Esophagus muscularis mucosa (tissue), 4 donors: ENCODE measurements around the gene ISY1. TPM values are rescaled to one million over a fixed set of nuclear protein-coding genes. Genes with fewer than 3 reads are reported as not detected.

Experiments used
- DNase-seq: peaks from one replicate; pipeline ENCODE4 v3.0.0-alpha.2; 2017; ENCODE audit errors: extremely low spot score
- H3K27ac ChIP-seq, 4 donors: fragments of 200-600 bp; sonication (generic); replicated peaks in 1 of 4; 1 replicate in 3 of 4; 2 replicates in 1 of 4; pipeline ENCODE4 v1.5.1; 2016 to 2019; ENCODE audit warnings: mild to moderate bottlenecking in 1 of 4
- H3K27me3 ChIP-seq, 4 donors: fragments of 200-600 bp; sonication (generic); one replicate each; pipeline versions ENCODE4 v1.5.1 to v1.6.0; 2016 to 2019
- H3K36me3 ChIP-seq, 4 donors: fragments of 200-600 bp; sonication (generic); one replicate each; pipeline ENCODE4 v1.5.1; 2016 to 2019
- H3K4me1 ChIP-seq, 4 donors: fragments of 200-600 bp; sonication (generic); one replicate each; pipeline ENCODE4 v1.5.1; 2016 to 2019
- H3K4me3 ChIP-seq, 4 donors: fragments of 200-600 bp; sonication (generic); 1 replicate in 2 of 4; 2 replicates in 2 of 4; pipeline ENCODE4 v1.5.1; 2016 to 2019; ENCODE audit warnings: mild to moderate bottlenecking in 4 of 4, moderate library complexity in 1 of 4
- H3K9me3 ChIP-seq, 4 donors: fragments of 200-600 bp; sonication (generic); 1 replicate in 3 of 4; 2 replicates in 1 of 4; pipeline ENCODE4 v1.5.1; 2016 to 2019
- EP300 ChIP-seq: sonication (generic); formaldehyde crosslinking; IDR thresholded peaks from one replicate; pipeline ENCODE4 v1.6.1; 2017; ENCODE audit warnings: antibody characterized with exemption
- POLR2A ChIP-seq: fragments of 450-650 bp; IDR thresholded peaks from one replicate; pipeline ENCODE4 v1.6.1; 2017; ENCODE audit warnings: antibody characterized with exemption, moderate library complexity, mild to moderate bottlenecking, low read depth
- POLR2AphosphoS5 ChIP-seq, 2 donors: sonication (generic); formaldehyde crosslinking; IDR thresholded peaks; one replicate each; pipeline ENCODE4 v1.6.1; 2017; ENCODE audit warnings: antibody characterized with exemption in 2 of 2
- WGBS: methylation state at CpG from one replicate; pipeline ENCODE4 v1.1.5; 2018; 5-methylcytosine and 5-hydroxymethylcytosine counted together
- intact Hi-C: fragments of 100-400 bp; cut with DNase I; formaldehyde crosslinking; loops from one replicate; pipeline ENCODE4 v1.15.1; 2023
- total RNA-seq, 4 donors: library from RNA; depleted of rRNA; stranded (reverse); fragments of >200 nt; gene quantifications; one replicate each; pipeline versions ENCODE4 v1.1.0 to v1.2.1, GENCODE V29; 2016
- TF ChIP-seq, protein P1 (sequence below), 3 experiments: fragments of 200-600 bp in 2 of 3; fragments of 450-650 bp in 1 of 3; sonication (generic) in 2 of 3; IDR thresholded peaks; one replicate each; pipeline ENCODE4 v1.5.1; 2017 to 2019; ENCODE audit warnings: antibody characterized with exemption in 3 of 3, mild to moderate bottlenecking in 2 of 3, moderate library complexity in 1 of 3

ISY1 gene
- total RNA-seq, 4 donors from 2014 or later, result 15.4 to 26.7 (median 18.4) TPM

DNA sequence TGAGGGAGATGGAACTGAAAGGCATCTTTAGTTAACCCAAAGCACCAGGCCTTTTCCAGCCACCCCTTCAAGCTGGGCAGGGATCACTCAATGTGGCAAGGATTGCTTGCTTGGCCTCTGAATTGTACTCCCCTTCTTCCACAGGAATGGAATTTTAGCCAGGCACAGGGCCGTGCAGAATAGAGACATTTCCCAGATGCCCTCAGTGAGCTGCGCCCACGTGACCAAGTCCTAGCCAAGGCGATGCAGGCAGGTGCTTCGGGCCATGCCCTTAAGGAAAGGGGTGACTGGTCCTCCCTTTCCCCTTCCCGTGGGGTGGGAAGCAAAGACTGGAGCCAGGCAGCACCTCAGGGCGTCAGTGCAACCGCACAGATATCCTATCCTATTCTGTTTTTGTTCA, 82.4 kb downstream of the ISY1 start:
- WGBS, result 61% methylated on average over 8 of the region's 8 CpGs
- TF ChIP-seq EP300 (no peak), POLR2A (no peak), POLR2AphosphoS5 (IDR thresholded peaks at IDR 0.05) (no peak)
- TF ChIP-seq, protein P1, sequence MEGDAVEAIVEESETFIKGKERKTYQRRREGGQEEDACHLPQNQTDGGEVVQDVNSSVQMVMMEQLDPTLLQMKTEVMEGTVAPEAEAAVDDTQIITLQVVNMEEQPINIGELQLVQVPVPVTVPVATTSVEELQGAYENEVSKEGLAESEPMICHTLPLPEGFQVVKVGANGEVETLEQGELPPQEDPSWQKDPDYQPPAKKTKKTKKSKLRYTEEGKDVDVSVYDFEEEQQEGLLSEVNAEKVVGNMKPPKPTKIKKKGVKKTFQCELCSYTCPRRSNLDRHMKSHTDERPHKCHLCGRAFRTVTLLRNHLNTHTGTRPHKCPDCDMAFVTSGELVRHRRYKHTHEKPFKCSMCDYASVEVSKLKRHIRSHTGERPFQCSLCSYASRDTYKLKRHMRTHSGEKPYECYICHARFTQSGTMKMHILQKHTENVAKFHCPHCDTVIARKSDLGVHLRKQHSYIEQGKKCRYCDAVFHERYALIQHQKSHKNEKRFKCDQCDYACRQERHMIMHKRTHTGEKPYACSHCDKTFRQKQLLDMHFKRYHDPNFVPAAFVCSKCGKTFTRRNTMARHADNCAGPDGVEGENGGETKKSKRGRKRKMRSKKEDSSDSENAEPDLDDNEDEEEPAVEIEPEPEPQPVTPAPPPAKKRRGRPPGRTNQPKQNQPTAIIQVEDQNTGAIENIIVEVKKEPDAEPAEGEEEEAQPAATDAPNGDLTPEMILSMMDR (IDR thresholded peaks at IDR 0.05), result no peak

More for the DNA sequence above, 82.4 kb downstream of the ISY1 start:
- DNase-seq, result no peak
- Histone ChIP-seq H3K27me3 (no peaks in the 10 kb centered on the region), H3K4me3 (no peak overlapping the region), H3K36me3 (no peaks in the 10 kb centered on the region), H3K4me1 (peaks cover 0 to 18% (median 7%) of the 10 kb centered on the region in 4 donors), H3K27ac (no peak overlapping the region), H3K9me3 (no peaks in the 10 kb centered on the region)
- intact Hi-C loops, result no loop called here

Other genes with a start within 250 kb of the ISY1 start
- 1 to 10 TPM in 1 of 4 donors, under 1 TPM in 3; 0.19 to 1.2 (median 0.47) TPM for gene CFAP92, start 167.0 kb downstream of the ISY1 start, total RNA-seq
- 10 to 100 TPM in 1 of 4 donors, 1 to 10 TPM in 3; 5.8 to 15.8 (median 7.9) TPM for gene EFCC1, start 159.8 kb downstream of the ISY1 start, total RNA-seq
- under 1 TPM in 1 of 4 donors, not detected in 3; 0.50 TPM for gene GP9, start 100.3 kb downstream of the ISY1 start, total RNA-seq
- gene RAB43, start 39.3 kb downstream of the ISY1 start, total RNA-seq, result 10 to 100 TPM in 3 of 4 donors, 1 to 10 TPM in 1; 7.5 to 18.4 (median 17.6) TPM
- gene CNBP, start 22.8 kb upstream of the ISY1 start, total RNA-seq, result 100 to 1,000 TPM; 395 to 523 (median 469) TPM
- 10 to 100 TPM; 55.6 to 89.1 (median 70.4) TPM for gene COPG1, start 88.5 kb upstream of the ISY1 start, total RNA-seq
- gene HMCES, start 117.8 kb upstream of the ISY1 start, total RNA-seq, result 10 to 100 TPM; 24.5 to 39.3 (median 30.6) TPM